Colonic mucosa (tissue), 4 donors: ENCODE results near the gene PRRT4. TPM values are rescaled to one million over a fixed set of nuclear protein-coding genes. Genes with fewer than 3 reads are reported as not detected.

Source experiments
- DNase-seq: peaks from one replicate; pipeline ENCODE4 v3.0.0-alpha.2; 2020
- H3K27ac ChIP-seq: fragments of 200-600 bp; one replicate; pipeline ENCODE4 v1.8.0; 2021
- H3K27me3 ChIP-seq: fragments of 200-600 bp; one replicate; pipeline ENCODE4 v1.8.0; 2021
- H3K36me3 ChIP-seq: fragments of 200-600 bp; one replicate; pipeline ENCODE4 v1.8.0; 2021
- H3K4me1 ChIP-seq: fragments of 200-600 bp; one replicate; pipeline ENCODE4 v1.8.0; 2021; ENCODE audit warnings: mild to moderate bottlenecking
- H3K4me3 ChIP-seq: fragments of 200-600 bp; one replicate; pipeline ENCODE4 v1.8.0; 2021
- H3K9ac ChIP-seq, 2 donors: one replicate each; pipeline ENCODE4 v1.7.0; 2013; ENCODE audit warnings: control low read depth in 2 of 2, low read depth in 2 of 2, low read length in 2 of 2
- H3K9me3 ChIP-seq: fragments of 200-600 bp; one replicate; pipeline ENCODE4 v1.8.0; 2021
- CTCF ChIP-seq: fragments of 200-600 bp; IDR thresholded peaks from one replicate; pipeline ENCODE4 v1.8.0; 2022; ENCODE audit warnings: antibody characterized with exemption, mild to moderate bottlenecking
- intact Hi-C: fragments of 100-400 bp; cut with DNase I; formaldehyde crosslinking; loops from one replicate; pipeline ENCODE4 v1.14.1; 2022
- total RNA-seq, 2 donors: library from RNA; stranded (reverse); fragmentation: NEBNext Ultra II Directional in 1 of 2; extraction: Animal tissue kit (Norgen Biotek cat#: 25700) in 1 of 2; gene quantifications; one replicate each; pipeline ENCODE4 v1.2.1, GENCODE V29; 2021
- donor health status: healthy.
- donor health status: DM: no; HTN: no; CAD: no.
- donor health status: DM: no; HTN: no; CAD: no.

PRRT4 gene
- total RNA-seq, 2 donors from 2014 or later: 0.24 TPM; not detected in 1

- H3K36me3 ChIP-seq: no peaks in the 10 kb centered on the region
- no peaks in the 10 kb centered on the region for H3K27me3 ChIP-seq
- no peak overlapping the region for H3K27ac ChIP-seq
- no peak overlapping the region for H3K4me3 ChIP-seq
- no peaks in the 10 kb centered on the region for H3K4me1 ChIP-seq
- DNase-seq: no peak
- no peak for TF ChIP-seq CTCF
- no peak overlapping the region for H3K9ac ChIP-seq
- intact Hi-C loops: no loop called here
- H3K9me3 ChIP-seq: no peaks in the 10 kb centered on the region
These were observed 24.8 kb upstream of the PRRT4 start for GRCh38 chr7:128385988-128386925.

GRCh38 chr7:128384726-128385125 lies 23.2 kb upstream of the PRRT4 start:
- H3K36me3 ChIP-seq: no peaks in the 10 kb centered on the region
- H3K27ac ChIP-seq: no peak overlapping the region
- H3K4me1 ChIP-seq: no peaks in the 10 kb centered on the region
- H3K9ac ChIP-seq: no peak overlapping the region
- no peaks in the 10 kb centered on the region for H3K9me3 ChIP-seq
- no peak for DNase-seq
- H3K27me3 ChIP-seq: no peaks in the 10 kb centered on the region
- no peak for TF ChIP-seq CTCF
- H3K4me3 ChIP-seq: no peak overlapping the region
- intact Hi-C loops: no loop called here

- Histone ChIP-seq H3K9ac (no peak overlapping the region), H3K4me1 (no peaks in the 10 kb centered on the region), H3K9me3 (no peaks in the 10 kb centered on the region), H3K27ac (no peak overlapping the region), H3K4me3 (no peak overlapping the region), H3K36me3 (no peaks in the 10 kb centered on the region), H3K27me3 (no peaks in the 10 kb centered on the region)
- DNase-seq: no peak
- intact Hi-C loops: no loop called here
- TF ChIP-seq CTCF: no peak
These were observed 22.3 kb upstream of the PRRT4 start for GRCh38 chr7:128383776-128384175.

GRCh38 chr7:128381161-128381821 lies 19.8 kb upstream of the PRRT4 start:
- H3K36me3 ChIP-seq: no peaks in the 10 kb centered on the region
- DNase-seq: peak; percentile 34
- no peak overlapping the region for H3K27ac ChIP-seq
- H3K4me1 ChIP-seq: no peaks in the 10 kb centered on the region
- no peak overlapping the region for H3K9ac ChIP-seq
- intact Hi-C loops: no loop called here
- no peak overlapping the region for H3K4me3 ChIP-seq
- peak; percentile 26 for TF ChIP-seq CTCF
- no peaks in the 10 kb centered on the region for H3K9me3 ChIP-seq
- no peaks in the 10 kb centered on the region for H3K27me3 ChIP-seq

GRCh38 chr7:128380483-128381106 lies 19.1 kb upstream of the PRRT4 start:
- TF ChIP-seq CTCF: no peak

More at GRCh38 chr7:128380483-128381106, 19.1 kb upstream of the PRRT4 start:
- Histone ChIP-seq H3K27me3 (no peaks in the 10 kb centered on the region), H3K36me3 (no peaks in the 10 kb centered on the region), H3K4me3 (no peak overlapping the region), H3K4me1 (no peaks in the 10 kb centered on the region), H3K27ac (no peak overlapping the region), H3K9me3 (no peaks in the 10 kb centered on the region), H3K9ac (no peak overlapping the region)
- DNase-seq: no peak
- intact Hi-C loops: no loop called here
